CD8-positive, alpha-beta memory T cell (primary cell): ENCODE results near the gene BMI1. TPM values are rescaled to one million over a fixed set of nuclear protein-coding genes. Genes with fewer than 3 reads are reported as not detected.

Experiments used
- CTCF ChIA-PET: fragments of 350-600 bp; sonication (Branson Sonifier 250); formaldehyde crosslinking; loops from one replicate; lab custom pipeline; 2021; ENCODE audit warnings: antibody characterized with exemption; lab: Charles Lee
- POLR2A ChIA-PET: fragments of 350-600 bp; sonication (Branson Sonifier 250); formaldehyde crosslinking; loops from one replicate; lab custom pipeline; 2021; ENCODE audit warnings: antibody characterized with exemption; lab: Charles Lee
- DNase-seq, 5 donors: peaks; one replicate each; pipeline versions ENCODE4 v3.0.0 to v3.0.0-alpha.2; 2020 to 2022; ENCODE audit warnings: mixed read lengths in 1 of 5
- H3K27ac ChIP-seq: one replicate; pipeline ENCODE4 v1.7.0; 2013; ENCODE audit warnings: low read depth, mild to moderate bottlenecking, low read length, moderate library complexity
- H3K27me3 ChIP-seq: 2 replicates; pipeline ENCODE4 v1.7.0; 2013; ENCODE audit warnings: low read length, mild to moderate bottlenecking; ENCODE audit not compliant: insufficient read depth, poor library complexity, severe bottlenecking
- H3K36me3 ChIP-seq: 2 replicates; pipeline ENCODE4 v1.7.0; 2013; ENCODE audit warnings: mild to moderate bottlenecking, low read length, moderate library complexity; ENCODE audit not compliant: insufficient read depth
- H3K4me1 ChIP-seq: 2 replicates; pipeline ENCODE4 v1.7.0; 2013; ENCODE audit warnings: mild to moderate bottlenecking, low read length, moderate library complexity; ENCODE audit not compliant: insufficient read depth
- H3K4me3 ChIP-seq: 2 replicates; pipeline ENCODE4 v1.7.0; 2013; ENCODE audit warnings: mild to moderate bottlenecking, low read length
- H3K9me3 ChIP-seq: 2 replicates; pipeline ENCODE4 v1.7.0; 2013; ENCODE audit warnings: mild to moderate bottlenecking, low read length
- H3K27ac Mint-ChIP-seq, 8 donors: one replicate each; pipeline ENCODE4 v1.8.0; 2020 to 2021; ENCODE audit warnings: mixed read lengths in 8 of 8, mild to moderate bottlenecking in 6 of 8, inconsistent platforms in 3 of 8, moderate library complexity in 3 of 8
- H3K27me3 Mint-ChIP-seq, 2 donors: one replicate each; pipeline ENCODE4 v1.8.0; 2020 to 2021; ENCODE audit warnings: mixed read lengths in 2 of 2, mild to moderate bottlenecking in 1 of 2, moderate library complexity in 1 of 2
- H3K36me3 Mint-ChIP-seq, 3 donors: one replicate each; pipeline ENCODE4 v1.8.0; 2020 to 2021; ENCODE audit warnings: mixed read lengths in 3 of 3, inconsistent platforms in 1 of 3, mild to moderate bottlenecking in 1 of 3
- H3K4me1 Mint-ChIP-seq, 3 donors: one replicate each; pipeline ENCODE4 v1.8.0; 2020 to 2021; ENCODE audit warnings: mixed read lengths in 3 of 3, inconsistent platforms in 1 of 3, mild to moderate bottlenecking in 1 of 3
- H3K4me3 Mint-ChIP-seq, 7 donors: one replicate each; pipeline ENCODE4 v1.8.0; 2020 to 2021; ENCODE audit warnings: mixed read lengths in 7 of 7, mild to moderate bottlenecking in 6 of 7, moderate library complexity in 4 of 7, inconsistent platforms in 2 of 7
- H3K9me3 Mint-ChIP-seq, 5 donors: one replicate each; pipeline ENCODE4 v1.8.0; 2020 to 2022; ENCODE audit warnings: mixed read lengths in 5 of 5, mild to moderate bottlenecking in 3 of 5, moderate library complexity in 2 of 5, inconsistent platforms in 1 of 5
- polyA plus RNA-seq: library from polyadenylated mRNA; unstranded; fragments of 300-500 nt; fragmentation: Illumina TruSeq; gene quantifications from one replicate; pipeline ENCODE4 v1.2.3, GENCODE V29; 2021
- total RNA-seq, 2 experiments: library from RNA; stranded (reverse); gene quantifications; one replicate each; pipeline ENCODE4 v1.2.3, GENCODE V29; 2021

The BMI1 gene
- total and polyA plus RNA-seq, 3 experiments from 2014 or later, result 39.3 to 97.3 (median 87.8) TPM

- H3K27me3 ChIP-seq, result peaks cover 94% of the 10 kb centered on the region
- ChIA-PET CTCF (interaction anchor here (0.9 to 1.8 kb wide), 5 partner anchors 18 to 845 kb away, joined by 3 to 5 read pairs (median 3); partner anchors contain the start of gene COMMD3), POLR2A (interaction anchor here (0.6 to 1.9 kb wide), 13 partner anchors 14 to 815 kb away, joined by 3 to 24 read pairs (median 4); partner anchors contain the start of genes BMI1, COMMD3, DNAJC1 and MLLT10)
- H3K4me1 ChIP-seq, result peaks cover 33% of the 10 kb centered on the region
- H3K4me3 Mint-ChIP-seq, result peak overlapping the region; percentile 85 to 98 (median 89)
- no peaks in the 10 kb centered on the region for H3K9me3 ChIP-seq
- H3K27ac Mint-ChIP-seq, result peak overlapping the region in 7 of 8 donors; percentile 79 to 95 (median 88)
- H3K36me3 Mint-ChIP-seq, result peaks cover 0 to 5% (median 3%) of the 10 kb centered on the region in 3 donors
- peak; percentile 38 to 79 (median 65) for DNase-seq
- peaks cover 3 to 19% (median 10%) of the 10 kb centered on the region in 5 donors for H3K9me3 Mint-ChIP-seq
- peak overlapping the region; percentile 46 for H3K4me3 ChIP-seq
- no peaks in the 10 kb centered on the region for H3K36me3 ChIP-seq
- peak overlapping the region; percentile 66 for H3K27ac ChIP-seq
- H3K27me3 Mint-ChIP-seq, result peaks cover 77 to 80% of the 10 kb centered on the region in 2 donors
- peaks cover 15 to 33% (median 30%) of the 10 kb centered on the region in 3 donors for H3K4me1 Mint-ChIP-seq
Measured at GRCh38 chr10:22340329-22341189, 19.7 kb downstream of the BMI1 start.

- H3K4me3 Mint-ChIP-seq, result peak overlapping the region; percentile 53 to 98 (median 75)
- ChIA-PET CTCF (interaction anchor here (1.4 to 1.8 kb wide), 2 partner anchors 25 to 845 kb away, joined by 4 to 5 read pairs; partner anchors contain the start of gene COMMD3), POLR2A (interaction anchor here (0.6 to 1.9 kb wide), 4 partner anchors 9 to 338 kb away, joined by 3 to 12 read pairs (median 8); partner anchors contain the start of gene DNAJC1)
- peaks cover 10 to 25% (median 16%) of the 10 kb centered on the region in 5 donors for H3K9me3 Mint-ChIP-seq
- peaks cover 80 to 87% of the 10 kb centered on the region in 2 donors for H3K27me3 Mint-ChIP-seq
- Histone ChIP-seq H3K4me1 (peaks cover 25% of the 10 kb centered on the region), H3K27me3 (peaks cover 93% of the 10 kb centered on the region), H3K27ac (peak overlapping the region; percentile 66), H3K9me3 (no peaks in the 10 kb centered on the region), H3K36me3 (no peaks in the 10 kb centered on the region), H3K4me3 (peak overlapping the region; percentile 11)
- DNase-seq, result no peak
- H3K27ac Mint-ChIP-seq, result peak overlapping the region in 5 of 8 donors; percentile 7 to 70 (median 40)
- H3K36me3 Mint-ChIP-seq, result peaks cover 0 to 5% (median 3%) of the 10 kb centered on the region in 3 donors
- peaks cover 17 to 36% (median 30%) of the 10 kb centered on the region in 3 donors for H3K4me1 Mint-ChIP-seq
Measured at GRCh38 chr10:22341190-22341925, 20.5 kb downstream of the BMI1 start.

- Mint-ChIP-seq H3K36me3 (peaks cover 0 to 5% (median 3%) of the 10 kb centered on the region in 3 donors), H3K9me3 (peaks cover 12 to 27% (median 18%) of the 10 kb centered on the region in 5 donors), H3K4me1 (peaks cover 16 to 31% (median 26%) of the 10 kb centered on the region in 3 donors), H3K4me3 (peak overlapping the region in 5 of 7 donors; percentile 18 to 98 (median 67)), H3K27ac (peak overlapping the region in 2 of 8 donors; percentile 20 to 67), H3K27me3 (peaks cover 78 to 87% of the 10 kb centered on the region in 2 donors)
- Histone ChIP-seq H3K9me3 (no peaks in the 10 kb centered on the region), H3K4me3 (no peak overlapping the region), H3K4me1 (peaks cover 20% of the 10 kb centered on the region), H3K36me3 (no peaks in the 10 kb centered on the region), H3K27ac (no peak overlapping the region), H3K27me3 (peaks cover 89% of the 10 kb centered on the region)
- ChIA-PET CTCF (no interaction called here), POLR2A (no interaction called here)
- DNase-seq, result no peak
Measured at GRCh38 chr10:22341926-22342196, 21.0 kb downstream of the BMI1 start.

- H3K36me3 ChIP-seq, result no peaks in the 10 kb centered on the region
- no peak for DNase-seq
- Mint-ChIP-seq H3K9me3 (peaks cover 9 to 27% (median 18%) of the 10 kb centered on the region in 5 donors), H3K27ac (peak overlapping the region in 1 of 8 donors; percentile 67), H3K27me3 (peaks cover 72 to 85% of the 10 kb centered on the region in 2 donors), H3K4me3 (peak overlapping the region in 1 of 7 donors; percentile 98), H3K4me1 (peaks cover 16 to 26% (median 23%) of the 10 kb centered on the region in 3 donors), H3K36me3 (peaks cover 0 to 5% (median 3%) of the 10 kb centered on the region in 3 donors)
- no peaks in the 10 kb centered on the region for H3K9me3 ChIP-seq
- H3K27ac ChIP-seq, result no peak overlapping the region
- ChIA-PET POLR2A (no interaction called here), CTCF (interaction anchor here (1.8 to 2.8 kb wide), 2 partner anchors 18 to 95 kb away, joined by 6 to 9 read pairs; no protein-coding TSS in a partner anchor)
- H3K4me1 ChIP-seq, result peaks cover 18% of the 10 kb centered on the region
- H3K4me3 ChIP-seq, result no peak overlapping the region
- H3K27me3 ChIP-seq, result peaks cover 84% of the 10 kb centered on the region
Measured at GRCh38 chr10:22342421-22342820, 21.5 kb downstream of the BMI1 start.

GRCh38 chr10:22343731-22344130 is 22.8 kb downstream of the BMI1 start:
- peak overlapping the region in 1 of 8 donors; percentile 67 for H3K27ac Mint-ChIP-seq
- DNase-seq, result no peak
- H3K4me1 ChIP-seq, result peaks cover 13% of the 10 kb centered on the region
- H3K27ac ChIP-seq, result no peak overlapping the region
- peak overlapping the region in 1 of 7 donors; percentile 41 for H3K4me3 Mint-ChIP-seq
- H3K27me3 Mint-ChIP-seq, result peaks cover 60 to 81% of the 10 kb centered on the region in 2 donors
- H3K9me3 Mint-ChIP-seq, result peaks cover 8 to 24% (median 18%) of the 10 kb centered on the region in 5 donors
- H3K36me3 ChIP-seq, result no peaks in the 10 kb centered on the region
- no peak overlapping the region for H3K4me3 ChIP-seq
- ChIA-PET CTCF (interaction anchor here (1.0 to 2.8 kb wide), 3 partner anchors 9 to 93 kb away, joined by 4 to 9 read pairs (median 6); no protein-coding TSS in a partner anchor), POLR2A (interaction anchor here (1.4 to 1.6 kb wide), 2 partner anchors 22 to 93 kb away, joined by 4 to 5 read pairs; partner anchors contain the start of gene BMI1)
- peaks cover 71% of the 10 kb centered on the region for H3K27me3 ChIP-seq
- no peaks in the 10 kb centered on the region for H3K9me3 ChIP-seq
- H3K36me3 Mint-ChIP-seq, result peaks cover 0 to 5% (median 3%) of the 10 kb centered on the region in 3 donors
- H3K4me1 Mint-ChIP-seq, result peaks cover 16 to 24% (median 21%) of the 10 kb centered on the region in 3 donors

GRCh38 chr10:22344249-22344648 is 23.4 kb downstream of the BMI1 start:
- H3K27me3 ChIP-seq, result peaks cover 65% of the 10 kb centered on the region
- CTCF ChIA-PET, result interaction anchor here (1.0 to 2.8 kb wide), 3 partner anchors 9 to 93 kb away, joined by 4 to 9 read pairs (median 6); no protein-coding TSS in a partner anchor
- Mint-ChIP-seq H3K36me3 (peaks cover 0 to 5% (median 3%) of the 10 kb centered on the region in 3 donors), H3K27ac (peak overlapping the region in 3 of 8 donors; percentile 47 to 67 (median 61)), H3K9me3 (peaks cover 8 to 23% (median 18%) of the 10 kb centered on the region in 5 donors), H3K4me3 (peak overlapping the region in 2 of 7 donors; percentile 41 to 44), H3K27me3 (peaks cover 58 to 75% of the 10 kb centered on the region in 2 donors), H3K4me1 (peaks cover 16 to 24% (median 21%) of the 10 kb centered on the region in 3 donors)
- H3K9me3 ChIP-seq, result no peaks in the 10 kb centered on the region
- POLR2A ChIA-PET, result interaction anchor here (0.6 to 1.6 kb wide), 3 partner anchors 23 to 261 kb away, joined by 3 to 5 read pairs (median 4); partner anchors contain the start of gene BMI1
- no peaks in the 10 kb centered on the region for H3K36me3 ChIP-seq
- no peak overlapping the region for H3K4me3 ChIP-seq
- DNase-seq, result no peak
- H3K4me1 ChIP-seq, result peaks cover 13% of the 10 kb centered on the region
- H3K27ac ChIP-seq, result no peak overlapping the region
